Loucy (cell line): ENCODE data around the gene SMAD7.

Experiments
- H2AFZ ChIP-seq: fragments of 200-600 bp; sonication (generic); 2 replicates; pipeline ENCODE4 v1.6.0; 2016; ENCODE audit warnings: antibody characterized with exemption, mild to moderate bottlenecking, low read length, moderate library complexity
- H3F3A ChIP-seq: fragments of 200-600 bp; 2 replicates; pipeline ENCODE4 v1.6.0; 2016; ENCODE audit warnings: antibody characterized with exemption, low read depth, mild to moderate bottlenecking
- H3K27me3 ChIP-seq: fragments of 200-600 bp; sonication (generic); 2 replicates; pipeline ENCODE4 v1.6.1; 2014; ENCODE audit warnings: low read length, mild to moderate bottlenecking; ENCODE audit not compliant: insufficient read depth, poor library complexity, severe bottlenecking
- H3K36me3 ChIP-seq: fragments of 200-600 bp; sonication (generic); 2 replicates; pipeline ENCODE4 v1.6.1; 2016; ENCODE audit warnings: low read length; ENCODE audit not compliant: insufficient read depth
- H3K4me1 ChIP-seq: fragments of 200-600 bp; sonication (generic); 2 replicates; pipeline ENCODE4 v1.5.1; 2014; ENCODE audit warnings: low read length, mild to moderate bottlenecking; ENCODE audit not compliant: insufficient read depth, poor library complexity, severe bottlenecking
- H3K4me2 ChIP-seq: fragments of 200-600 bp; sonication (generic); 2 replicates; pipeline ENCODE4 v1.6.0; 2014; ENCODE audit warnings: antibody characterized with exemption, low read length, low read depth, mild to moderate bottlenecking; ENCODE audit not compliant: poor library complexity, severe bottlenecking
- H3K4me3 ChIP-seq: fragments of 200-600 bp; sonication (generic); 2 replicates; pipeline ENCODE4 v1.5.1; 2014; ENCODE audit warnings: low read length, mild to moderate bottlenecking, mixed read lengths; ENCODE audit not compliant: poor library complexity, severe bottlenecking
- H3K79me2 ChIP-seq: fragments of 200-600 bp; sonication (generic); 2 replicates; pipeline ENCODE4 v1.6.1; 2014; ENCODE audit warnings: low read length; ENCODE audit not compliant: insufficient read depth
- H3K9ac ChIP-seq: fragments of 200-600 bp; sonication (generic); 2 replicates; pipeline ENCODE4 v1.6.0; 2014; ENCODE audit warnings: mild to moderate bottlenecking, low read depth, low read length, moderate library complexity; ENCODE audit not compliant: poor library complexity, severe bottlenecking
- H3K9me2 ChIP-seq: fragments of 200-600 bp; sonication (generic); replicated peaks from 2 replicates; pipeline ENCODE4 v1.6.1; 2016; ENCODE audit warnings: low read depth, low read length, mixed read lengths
- H3K9me3 ChIP-seq: fragments of 200-600 bp; sonication (generic); 2 replicates; pipeline ENCODE4 v1.6.1; 2014; ENCODE audit warnings: mild to moderate bottlenecking, antibody characterized with exemption, low read length, low read depth; ENCODE audit not compliant: insufficient read depth
- H4K20me1 ChIP-seq: fragments of 200-600 bp; sonication (generic); 2 replicates; pipeline ENCODE4 v1.6.0; 2014; ENCODE audit warnings: antibody characterized with exemption, low read length, mild to moderate bottlenecking; ENCODE audit not compliant: insufficient read depth, poor library complexity, severe bottlenecking
- CTCF ChIP-seq: fragments of 200-600 bp; sonication (generic); conservative IDR thresholded peaks from 2 replicates; pipeline ENCODE4 v1.5.1; 2014; ENCODE audit warnings: mild to moderate bottlenecking, antibody characterized with exemption, low read length
- EZH2phosphoT487 ChIP-seq: fragments of 200-600 bp; IDR thresholded peaks from 2 replicates; pipeline ENCODE4 v1.6.1; 2018; ENCODE audit warnings: antibody characterized with exemption, mild to moderate bottlenecking, moderate library complexity, borderline replicate concordance

SMAD7 gene

DNA sequence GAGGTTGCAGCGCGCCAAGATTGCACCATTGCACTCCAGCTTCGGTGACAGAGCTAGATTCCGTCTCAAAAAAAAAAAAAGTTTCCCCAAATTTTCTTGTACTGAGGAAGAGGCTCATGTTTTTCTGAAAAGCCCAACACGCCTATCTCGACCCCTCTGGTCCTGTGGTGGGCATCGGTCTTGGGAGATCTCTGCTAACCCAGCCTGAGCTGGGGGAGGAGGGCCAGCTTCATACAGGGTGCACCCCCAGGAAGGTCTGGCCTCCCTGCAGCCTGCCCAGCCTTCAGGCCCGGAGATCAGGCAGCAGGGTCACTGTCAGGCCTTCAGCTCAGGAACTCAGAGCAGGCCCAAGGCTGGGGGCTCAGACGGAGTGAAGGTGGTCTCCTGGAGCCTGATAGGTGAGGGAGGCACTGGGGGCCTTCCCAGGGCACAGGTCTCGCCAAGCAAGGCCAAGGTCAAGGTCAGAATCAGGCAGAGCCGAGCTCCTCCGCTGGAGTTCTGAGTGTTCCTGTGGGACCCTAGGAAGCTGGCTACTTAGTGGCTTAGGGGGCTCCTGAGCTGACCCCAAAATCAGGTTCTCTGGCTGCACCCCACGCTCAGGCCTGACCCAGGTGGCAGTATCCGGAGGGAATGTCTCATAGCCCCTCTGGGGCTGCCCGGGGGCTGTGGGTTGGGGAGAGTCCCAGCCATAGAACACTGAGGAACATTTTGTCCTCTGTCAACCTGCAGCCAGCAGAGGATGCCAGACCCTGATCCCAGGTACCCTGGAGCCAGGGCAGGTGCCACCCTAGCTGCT is 37.9 kb upstream of the SMAD7 start:
- H3K4me1 ChIP-seq: peaks cover 21% of the 10 kb centered on the region

GRCh38 chr18:48987821-48988220 is 37.1 kb upstream of the SMAD7 start:
- Histone ChIP-seq H3K27me3 (no peaks in the 10 kb centered on the region), H3K9me2 (no peaks in the 10 kb centered on the region), H3K36me3 (no peaks in the 10 kb centered on the region), H3K9me3 (no peaks in the 10 kb centered on the region), H3K4me1 (peaks cover 30% of the 10 kb centered on the region), H3K79me2 (no peaks in the 10 kb centered on the region), H3K4me3 (no peak overlapping the region), H4K20me1 (no peaks in the 10 kb centered on the region), H3K9ac (no peak overlapping the region), H2AFZ (no peak overlapping the region), H3K4me2 (no peak overlapping the region), H3F3A (no peaks in the 10 kb centered on the region)
- TF ChIP-seq CTCF: no peak
- TF ChIP-seq EZH2phosphoT487: no peak

More for the DNA sequence above, 37.9 kb upstream of the SMAD7 start:
- H3K27me3 ChIP-seq: no peaks in the 10 kb centered on the region
- no peaks in the 10 kb centered on the region for H3K79me2 ChIP-seq
- H3K4me2 ChIP-seq: no peak overlapping the region
- H2AFZ ChIP-seq: no peak overlapping the region
- no peaks in the 10 kb centered on the region for H4K20me1 ChIP-seq
- H3K36me3 ChIP-seq: no peaks in the 10 kb centered on the region
- no peaks in the 10 kb centered on the region for H3F3A ChIP-seq
- no peaks in the 10 kb centered on the region for H3K9me2 ChIP-seq
- no peak overlapping the region for H3K9ac ChIP-seq
- no peak overlapping the region for H3K4me3 ChIP-seq
- H3K9me3 ChIP-seq: no peaks in the 10 kb centered on the region
- TF ChIP-seq EZH2phosphoT487 (no peak), CTCF (no peak)

DNA sequence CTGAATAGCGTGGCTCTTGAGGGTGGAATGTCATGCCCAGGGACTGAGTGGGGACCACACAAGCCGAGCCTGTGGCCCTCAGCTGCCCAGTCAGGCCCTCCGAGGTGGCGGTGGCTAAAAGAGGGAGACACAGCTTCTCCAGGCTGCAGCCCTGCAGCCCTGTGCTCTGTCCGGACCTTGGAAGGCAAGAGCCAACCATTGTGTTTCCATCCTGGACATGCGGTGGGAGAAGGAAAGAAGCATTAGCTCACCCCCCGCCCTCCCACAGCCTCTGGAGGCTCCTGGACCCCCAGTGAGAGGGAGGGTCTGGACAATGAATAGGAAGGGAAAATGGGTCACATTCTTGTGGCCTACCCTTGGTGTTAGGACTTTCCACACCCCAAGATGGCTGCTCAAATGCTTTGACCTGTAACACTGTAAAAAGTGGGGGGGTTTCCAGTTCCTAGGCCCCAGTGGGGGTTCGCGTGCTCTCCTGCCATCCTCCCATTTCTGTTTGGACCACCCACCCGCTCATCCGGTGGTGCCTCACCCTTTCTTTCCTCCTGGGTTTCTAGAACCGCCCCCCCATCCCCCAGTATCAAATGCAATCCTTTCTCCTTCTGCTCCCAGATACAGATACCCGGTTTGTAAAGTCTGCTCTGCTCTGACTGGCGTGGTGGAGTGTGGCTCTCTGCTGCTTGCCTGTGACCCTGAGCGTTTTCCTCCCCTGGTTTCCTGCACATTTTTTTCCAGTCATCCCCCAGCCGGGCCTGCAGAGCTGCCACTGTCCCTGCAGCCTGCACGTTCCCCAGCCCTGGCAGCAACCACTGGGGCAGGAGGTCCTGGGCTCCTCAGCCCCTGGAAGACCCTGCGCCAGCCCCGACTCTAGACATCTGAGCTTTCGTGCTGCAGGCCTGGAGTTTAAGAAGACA is 36.3 kb upstream of the SMAD7 start:
- H3K79me2 ChIP-seq: no peaks in the 10 kb centered on the region
- no peaks in the 10 kb centered on the region for H3F3A ChIP-seq
- no peaks in the 10 kb centered on the region for H4K20me1 ChIP-seq
- H3K4me3 ChIP-seq: no peak overlapping the region
- no peak overlapping the region for H3K9ac ChIP-seq
- H3K36me3 ChIP-seq: no peaks in the 10 kb centered on the region
- H3K4me1 ChIP-seq: peaks cover 36% of the 10 kb centered on the region
- H2AFZ ChIP-seq: no peak overlapping the region; the same call in 1 of the 2 replicates
- H3K9me2 ChIP-seq: no peaks in the 10 kb centered on the region
- no peaks in the 10 kb centered on the region for H3K9me3 ChIP-seq
- no peak overlapping the region for H3K4me2 ChIP-seq
- TF ChIP-seq EZH2phosphoT487 (no peak), CTCF (no peak)
- H3K27me3 ChIP-seq: no peaks in the 10 kb centered on the region
